Smooth muscle cell (in vitro differentiated cells): Measurements from ENCODE around the gene TTC9B. TPM values are rescaled to one million over a fixed set of nuclear protein-coding genes. Genes with fewer than 3 reads are reported as not detected.

ENCODE experiments used
- DNase-seq: peaks from one replicate; lab custom pipeline; 2025; ENCODE audit not compliant: unreplicated experiment; lab: John Stamatoyannopoulos, UW
- H2AFZ ChIP-seq: fragments of 200-600 bp; sonication (generic); 2 replicates; pipeline ENCODE4 v1.6.0; 2016; ENCODE audit warnings: antibody characterized with exemption, low read depth, mild to moderate bottlenecking
- H3F3A ChIP-seq: fragments of 200-600 bp; sonication (generic); 2 replicates; pipeline ENCODE4 v1.6.0; 2017; ENCODE audit warnings: antibody characterized with exemption, low read depth
- H3K27ac ChIP-seq: fragments of 200-600 bp; sonication (generic); 2 replicates; pipeline ENCODE4 v1.5.1; 2016; ENCODE audit warnings: low read depth, mild to moderate bottlenecking
- H3K27me3 ChIP-seq: fragments of 200-600 bp; sonication (generic); 2 replicates; pipeline ENCODE4 v1.6.1; 2016; ENCODE audit warnings: low read depth, mild to moderate bottlenecking
- H3K36me3 ChIP-seq: fragments of 200-600 bp; sonication (generic); 2 replicates; pipeline ENCODE4 v1.5.1; 2016; ENCODE audit warnings: low read depth
- H3K4me1 ChIP-seq: fragments of 200-600 bp; sonication (generic); 2 replicates; pipeline ENCODE4 v1.5.1; 2016; ENCODE audit warnings: low read depth
- H3K4me2 ChIP-seq: fragments of 200-600 bp; sonication (generic); 2 replicates; pipeline ENCODE4 v1.6.0; 2016; ENCODE audit warnings: mild to moderate bottlenecking
- H3K4me3 ChIP-seq: fragments of 200-600 bp; sonication (generic); 2 replicates; pipeline ENCODE4 v1.5.1; 2016; ENCODE audit warnings: mild to moderate bottlenecking
- H3K79me2 ChIP-seq: fragments of 200-600 bp; sonication (generic); 2 replicates; pipeline ENCODE4 v1.6.0; 2016; ENCODE audit warnings: low read depth, mild to moderate bottlenecking
- H3K9ac ChIP-seq: fragments of 200-600 bp; sonication (generic); 2 replicates; pipeline ENCODE4 v1.6.0; 2016; ENCODE audit warnings: low read depth
- H3K9me3 ChIP-seq: fragments of 200-600 bp; sonication (generic); replicated peaks from 2 replicates; pipeline ENCODE4 v1.5.1; 2016; ENCODE audit warnings: low read depth
- H4K20me1 ChIP-seq: fragments of 200-600 bp; sonication (generic); 2 replicates; pipeline ENCODE4 v1.6.0; 2016; ENCODE audit warnings: low read depth
- CTCF ChIP-seq: fragments of 200-600 bp; sonication (generic); IDR thresholded peaks from 2 replicates; pipeline ENCODE4 v1.5.1; 2017; ENCODE audit warnings: borderline replicate concordance, mild to moderate bottlenecking, antibody characterized with exemption; ENCODE audit not compliant: insufficient read depth, poor library complexity, severe bottlenecking
- WGBS: methylation state at CpG from one replicate; pipeline ENCODE4 v1.1.7; 2016; ENCODE audit warnings: low lambda C conversion rate; 5-methylcytosine and 5-hydroxymethylcytosine counted together
- polyA plus RNA-seq: library from polyadenylated mRNA; unstranded; fragments of >200 nt; fragmentation: Nextera tagmentation; extraction: Ambion mirVana; gene quantifications from 2 replicates; pipeline ENCODE4 v1.2.1, GENCODE V29; 2016
- total RNA-seq: library from RNA; depleted of rRNA; stranded (reverse); fragments of >200 nt; gene quantifications from 2 replicates; pipeline ENCODE4 v1.2.3, GENCODE V29; 2014

TTC9B gene
- total and polyA plus RNA-seq, 2 experiments from 2014 or later: not detected

- H3K9me3 ChIP-seq: no peaks in the 10 kb centered on the region
- 78% methylated on average over 23 of the region's 23 CpGs for WGBS
- no peak overlapping the region for H2AFZ ChIP-seq
- H3K9ac ChIP-seq: no peak overlapping the region
- no peak overlapping the region for H3K27ac ChIP-seq
- H3K4me1 ChIP-seq: no peaks in the 10 kb centered on the region
- peaks cover 3% of the 10 kb centered on the region for H3F3A ChIP-seq
- no peak for DNase-seq
- H4K20me1 ChIP-seq: no peaks in the 10 kb centered on the region
- peaks cover 37% of the 10 kb centered on the region for H3K27me3 ChIP-seq
- no peak for TF ChIP-seq CTCF
- H3K4me3 ChIP-seq: no peak overlapping the region
- H3K4me2 ChIP-seq: no peak overlapping the region
- no peaks in the 10 kb centered on the region for H3K79me2 ChIP-seq
- no peaks in the 10 kb centered on the region for H3K36me3 ChIP-seq
Observed at GRCh38 chr19:40216013-40216776, 2.0 kb downstream of the TTC9B start.

GRCh38 chr19:40214936-40215335, 3.2 kb downstream of the TTC9B start:
- Histone ChIP-seq H3K4me1 (no peaks in the 10 kb centered on the region), H3K9me3 (no peaks in the 10 kb centered on the region), H3K79me2 (no peaks in the 10 kb centered on the region), H2AFZ (no peak overlapping the region), H3K4me3 (no peak overlapping the region), H4K20me1 (no peaks in the 10 kb centered on the region), H3K36me3 (no peaks in the 10 kb centered on the region), H3K4me2 (no peak overlapping the region), H3K27me3 (peaks cover 37% of the 10 kb centered on the region), H3F3A (peaks cover under 1% of the 10 kb centered on the region), H3K9ac (no peak overlapping the region), H3K27ac (no peak overlapping the region)
- no peak for TF ChIP-seq CTCF
- WGBS: 97% methylated on average over 10 of the region's 22 CpGs
- no peak for DNase-seq

DNA sequence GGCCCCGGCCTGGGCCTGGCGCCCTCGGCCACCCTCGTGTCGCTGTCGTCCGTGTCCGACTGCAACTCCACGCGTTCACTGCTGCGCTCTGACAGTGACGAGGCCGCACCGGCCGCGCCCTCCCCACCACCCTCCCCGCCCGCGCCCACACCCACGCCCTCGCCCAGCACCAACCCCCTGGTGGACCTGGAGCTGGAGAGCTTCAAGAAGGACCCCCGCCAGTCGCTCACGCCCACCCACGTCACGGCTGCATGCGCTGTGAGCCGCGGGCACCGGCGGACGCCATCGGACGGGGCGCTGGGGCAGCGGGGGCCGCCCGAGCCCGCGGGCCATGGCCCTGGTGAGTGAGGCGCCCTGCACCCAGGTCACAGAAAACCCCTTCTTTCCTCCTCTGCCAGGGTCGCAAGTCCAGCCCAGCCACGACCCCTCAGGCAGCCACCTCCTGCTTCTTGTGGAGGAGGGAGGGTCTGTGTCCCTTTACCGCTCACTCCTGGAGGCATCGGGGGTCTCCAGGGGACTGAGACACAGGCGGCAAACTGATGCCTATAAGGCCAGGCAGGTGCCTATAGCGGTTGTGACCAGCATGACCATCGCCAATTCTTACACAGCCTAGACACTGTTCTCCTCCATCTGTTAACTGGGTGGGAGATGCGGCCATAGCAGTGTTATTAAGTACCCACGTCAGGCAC, 4.2 kb downstream of the TTC9B start:
- Histone ChIP-seq H2AFZ (no peak overlapping the region), H3K4me1 (no peaks in the 10 kb centered on the region), H3K79me2 (no peaks in the 10 kb centered on the region), H3K9me3 (no peaks in the 10 kb centered on the region), H3K27me3 (peaks cover 34% of the 10 kb centered on the region), H4K20me1 (no peaks in the 10 kb centered on the region), H3K4me2 (no peak overlapping the region), H3K9ac (no peak overlapping the region), H3K27ac (no peak overlapping the region), H3F3A (no peaks in the 10 kb centered on the region), H3K4me3 (no peak overlapping the region), H3K36me3 (no peaks in the 10 kb centered on the region)
- WGBS: 96% methylated on average over 38 of the region's 50 CpGs
- no peak for TF ChIP-seq CTCF
- no peak for DNase-seq
